HG03280 (cell line): ENCODE results near the gene CLCNKA.
"Not testable (repeated sequence)": the region's sequence is repeated elsewhere in the genome, so short reads cannot be mapped to it uniquely, and the experiment has no call there.

Experiments used
- ATAC-seq: cut with Tn5 transposase; IDR thresholded peaks from one replicate; pipeline ENCODE4 v1.9.1; 2021; ENCODE audit warnings: mild to moderate bottlenecking, moderate library complexity; ENCODE audit not compliant: unreplicated experiment

Gene CLCNKA

DNA sequence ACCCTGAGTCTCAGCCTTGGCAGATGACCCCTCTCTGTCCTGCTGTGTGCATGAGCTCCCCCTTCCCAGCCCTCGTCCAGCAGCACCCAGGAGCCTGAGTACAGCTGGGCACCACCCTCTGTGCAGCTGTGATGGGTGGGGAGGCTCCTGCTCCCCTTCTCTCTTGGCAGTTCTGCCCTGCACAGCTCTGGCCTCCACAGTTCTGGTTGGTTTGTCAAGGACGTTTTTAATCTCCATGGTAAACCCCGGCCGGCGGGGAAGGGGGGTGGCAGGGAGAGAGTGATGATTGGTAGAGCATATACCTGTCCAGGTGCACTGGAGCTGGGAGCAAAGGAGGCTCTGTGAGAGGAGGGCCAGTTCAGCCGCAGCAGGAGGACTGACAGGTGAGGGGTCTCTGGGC is at the start of gene CLCNKA:
Gene CLCNKA, plus strand, starts transcription at position 356 of the 400 bp plus-strand sequence. CDS start 584 bp downstream, outside the sequence.
- ATAC-seq: no peak

DNA sequence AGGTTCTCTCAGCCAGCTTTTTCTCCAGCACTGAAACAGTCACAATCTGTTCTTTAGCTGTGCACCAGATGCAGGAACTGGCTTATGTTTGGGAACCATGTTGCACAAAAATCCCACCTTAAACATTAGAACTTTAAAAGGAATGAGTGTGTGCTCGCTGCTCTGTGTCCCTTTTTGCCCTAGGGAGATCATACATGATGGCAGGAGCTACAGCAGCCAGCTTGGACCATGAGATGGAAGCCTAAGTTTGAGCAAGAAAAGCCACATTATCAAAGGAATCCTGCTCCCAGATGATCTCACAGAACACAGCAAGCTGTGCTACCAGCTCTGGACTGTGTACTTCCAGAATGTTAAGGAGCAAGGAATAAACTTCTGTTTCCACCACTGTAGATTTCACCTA is 49.4 kb upstream of the CLCNKA start:
- no peak for ATAC-seq

DNA sequence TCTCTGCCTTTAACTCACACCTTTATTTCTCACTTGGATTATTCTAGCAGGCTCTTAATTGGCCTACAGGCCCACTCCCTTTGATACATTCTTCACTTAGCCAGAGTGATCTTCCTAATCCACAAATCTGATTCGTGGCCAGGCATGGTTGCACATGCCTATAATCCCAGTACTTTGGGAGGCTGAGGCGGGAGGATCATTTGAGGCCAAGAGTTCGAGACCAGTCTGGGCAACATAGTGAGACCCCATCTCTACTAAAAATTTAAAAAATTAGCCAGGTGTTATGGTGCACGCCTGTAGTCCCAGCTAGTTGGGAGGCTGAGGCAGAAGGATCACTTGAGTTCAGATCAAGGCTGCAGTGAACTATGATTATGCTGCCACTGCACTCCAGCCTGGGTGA is 48.1 kb upstream of the CLCNKA start:
- ATAC-seq: no peak

DNA sequence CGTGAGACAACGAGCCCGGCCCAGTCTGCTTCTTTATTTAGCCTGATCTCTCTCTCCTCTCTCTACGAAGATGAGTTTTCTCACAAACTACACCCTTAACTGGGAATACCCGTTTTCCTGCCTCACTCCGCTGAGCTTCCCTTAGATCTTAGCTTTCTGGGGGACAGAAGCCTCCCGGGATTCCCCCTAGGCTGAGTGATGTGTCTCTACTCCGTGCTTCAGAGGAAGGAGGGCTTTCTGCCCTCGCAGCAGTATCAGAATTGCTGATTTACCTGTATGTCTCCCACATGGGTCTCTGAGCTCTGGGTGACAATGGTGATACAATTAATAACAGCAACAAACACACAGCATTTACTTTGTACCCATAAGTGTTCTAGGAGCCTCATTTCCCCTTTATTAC is 47.0 kb upstream of the CLCNKA start:
- ATAC-seq: peak; percentile 33

DNA sequence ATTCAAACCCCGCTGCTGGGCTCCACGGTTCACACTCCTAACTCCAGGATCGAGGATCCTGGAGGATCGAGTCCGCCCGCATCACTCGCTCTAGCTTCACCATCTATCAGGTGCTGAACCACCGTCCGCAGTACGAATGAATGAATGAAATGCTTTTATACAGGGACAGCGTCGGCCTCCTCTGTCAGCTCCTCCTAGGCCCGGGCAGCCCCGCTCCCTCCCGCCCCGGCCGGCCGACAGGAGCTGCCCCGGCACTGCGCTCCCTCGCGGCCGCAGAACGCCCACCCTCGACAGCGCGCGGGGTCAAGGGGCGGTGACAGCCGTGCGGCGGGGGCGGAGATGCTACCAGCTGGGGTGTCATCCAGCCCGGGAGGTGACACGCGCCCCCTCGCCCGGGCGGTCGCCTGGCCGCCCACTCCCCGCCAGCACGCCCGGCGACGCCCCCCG is 46.5 kb upstream of the CLCNKA start:
- peak; percentile 54 for ATAC-seq

DNA sequence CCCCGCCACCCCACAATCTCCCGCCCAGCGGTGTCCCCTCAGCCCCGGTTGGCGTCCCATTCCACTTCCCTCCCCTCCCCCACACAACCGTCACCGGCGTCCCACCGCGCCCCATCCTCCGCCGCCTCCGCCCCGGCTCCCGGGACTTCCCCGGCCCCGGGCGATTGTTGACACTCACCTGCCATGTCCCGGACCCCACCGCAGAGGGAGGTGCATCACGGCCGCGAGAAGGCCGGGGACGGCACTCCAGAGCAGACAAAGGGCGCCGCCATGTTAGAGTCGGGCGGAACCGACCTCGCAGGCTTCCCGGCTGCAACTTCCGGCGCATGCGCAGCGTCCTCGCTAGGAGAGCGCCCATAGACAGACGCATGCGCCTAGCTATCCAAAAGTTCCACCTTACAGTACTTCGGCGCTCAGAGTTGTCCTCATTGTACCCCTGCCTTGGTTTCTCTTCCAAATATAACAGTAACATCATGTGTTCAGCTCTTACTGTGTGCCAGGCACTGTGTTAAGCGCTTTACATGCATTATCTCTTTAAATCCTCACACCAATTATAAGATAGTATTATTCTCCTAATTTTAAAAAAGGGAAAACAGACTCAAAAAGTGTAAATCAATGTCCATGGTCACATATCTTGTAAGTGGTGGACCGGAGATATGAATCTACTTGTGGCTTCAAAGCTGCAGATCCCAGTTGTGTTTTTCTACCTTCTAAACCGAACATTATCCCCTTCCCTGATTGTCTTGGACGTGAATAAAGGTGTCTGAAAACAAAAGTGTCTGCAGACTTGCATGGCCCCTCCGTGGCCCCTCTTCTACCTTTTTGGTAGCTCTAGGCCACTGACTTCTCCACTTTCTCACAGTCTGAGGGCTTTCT is 45.8 kb upstream of the CLCNKA start, which contains the start of gene ZBTB17:
Gene ZBTB17, minus strand, starts transcription at position 297 of the 876 bp plus-strand sequence. CDS start 27,606 bp downstream, outside the sequence.
- ATAC-seq: peak; percentile 71

DNA sequence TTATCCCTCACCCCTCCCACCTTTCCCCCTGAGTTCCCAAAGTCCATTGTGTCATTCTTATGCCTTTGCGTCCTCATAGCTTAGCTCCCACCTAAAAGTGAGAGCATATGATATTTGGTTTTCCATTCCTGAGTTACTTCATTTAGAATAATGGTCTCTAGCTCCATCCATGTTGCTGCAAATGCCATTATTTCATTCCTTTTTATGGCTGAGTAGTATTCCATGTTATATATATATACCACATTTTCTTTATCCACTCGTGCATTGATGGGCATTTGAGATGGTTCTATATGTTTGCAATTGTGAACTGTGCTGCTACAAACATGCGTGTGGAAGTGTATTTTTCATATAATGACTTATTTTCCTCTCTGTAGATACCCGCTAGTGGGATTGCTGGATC is 43.9 kb upstream of the CLCNKA start:
- not testable (repeated sequence) for ATAC-seq

DNA sequence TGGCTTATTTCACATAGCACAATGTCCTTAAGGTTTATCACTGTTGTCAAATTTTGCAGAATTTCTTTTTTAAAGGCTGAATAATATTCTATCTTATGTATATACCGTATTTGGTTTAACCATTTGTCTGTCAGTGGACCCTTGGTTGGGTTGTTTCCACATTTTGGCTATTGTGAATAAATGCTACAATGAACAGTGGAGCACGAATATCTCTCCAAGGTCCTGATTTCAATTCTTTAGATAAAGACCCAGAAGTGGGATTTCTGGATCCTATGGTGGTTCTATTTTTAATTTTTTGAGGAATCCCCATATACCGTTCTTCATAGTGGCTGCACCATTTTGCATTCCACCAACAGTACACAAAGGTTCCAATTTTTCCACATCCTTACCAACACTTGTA is 40.2 kb upstream of the CLCNKA start:
- ATAC-seq: no peak

DNA sequence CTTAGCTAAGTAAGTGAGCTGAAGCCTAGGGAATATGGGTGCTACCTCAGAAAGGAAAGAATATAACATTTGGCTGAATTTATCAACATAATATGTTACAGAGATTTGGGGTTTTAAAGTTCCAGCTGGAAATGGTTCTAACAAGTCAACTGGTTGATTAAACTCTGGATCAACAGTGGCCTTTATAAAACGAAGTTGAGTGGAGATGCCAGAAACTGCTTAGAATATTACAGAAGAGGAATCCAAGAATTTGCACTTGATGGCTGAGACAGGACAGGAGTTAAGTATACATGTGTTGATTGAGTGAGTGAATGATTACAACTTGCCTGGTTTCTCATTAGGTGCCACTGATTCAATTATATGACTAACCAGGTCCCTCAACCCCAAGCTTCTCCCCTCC is 38.6 kb upstream of the CLCNKA start:
- ATAC-seq: no peak

DNA sequence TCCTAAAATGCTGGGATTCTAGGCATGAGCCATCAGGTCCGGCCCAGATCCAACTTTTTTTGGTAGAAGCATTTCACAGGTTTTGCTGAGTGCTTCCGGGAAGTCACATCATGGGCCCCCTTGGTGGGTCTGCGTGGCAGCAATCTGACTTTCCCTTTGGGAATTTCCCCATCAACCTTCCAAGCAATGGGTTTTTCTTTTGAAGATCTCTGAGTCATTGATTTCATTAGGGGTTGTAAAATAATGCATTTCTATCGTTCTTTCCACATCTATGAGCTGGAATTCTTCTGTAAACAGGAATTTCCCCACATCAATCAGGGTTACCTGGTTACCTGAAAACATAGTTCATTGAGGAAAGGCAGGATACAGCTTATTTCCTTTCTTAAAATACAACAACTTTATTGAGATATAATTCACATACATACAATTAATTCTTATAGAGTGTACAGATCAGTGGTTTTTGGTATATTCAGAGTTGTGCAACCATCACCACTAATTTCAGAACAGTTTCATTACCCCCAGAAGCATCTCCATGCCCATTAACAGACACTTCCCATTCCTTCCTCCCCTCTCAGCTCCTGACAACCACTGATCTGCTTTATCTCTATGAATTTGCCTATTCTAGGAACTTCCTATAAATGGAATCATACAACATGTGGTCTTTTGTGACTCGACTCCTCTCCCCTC is 36.1 kb upstream of the CLCNKA start:
- ATAC-seq: no peak

DNA sequence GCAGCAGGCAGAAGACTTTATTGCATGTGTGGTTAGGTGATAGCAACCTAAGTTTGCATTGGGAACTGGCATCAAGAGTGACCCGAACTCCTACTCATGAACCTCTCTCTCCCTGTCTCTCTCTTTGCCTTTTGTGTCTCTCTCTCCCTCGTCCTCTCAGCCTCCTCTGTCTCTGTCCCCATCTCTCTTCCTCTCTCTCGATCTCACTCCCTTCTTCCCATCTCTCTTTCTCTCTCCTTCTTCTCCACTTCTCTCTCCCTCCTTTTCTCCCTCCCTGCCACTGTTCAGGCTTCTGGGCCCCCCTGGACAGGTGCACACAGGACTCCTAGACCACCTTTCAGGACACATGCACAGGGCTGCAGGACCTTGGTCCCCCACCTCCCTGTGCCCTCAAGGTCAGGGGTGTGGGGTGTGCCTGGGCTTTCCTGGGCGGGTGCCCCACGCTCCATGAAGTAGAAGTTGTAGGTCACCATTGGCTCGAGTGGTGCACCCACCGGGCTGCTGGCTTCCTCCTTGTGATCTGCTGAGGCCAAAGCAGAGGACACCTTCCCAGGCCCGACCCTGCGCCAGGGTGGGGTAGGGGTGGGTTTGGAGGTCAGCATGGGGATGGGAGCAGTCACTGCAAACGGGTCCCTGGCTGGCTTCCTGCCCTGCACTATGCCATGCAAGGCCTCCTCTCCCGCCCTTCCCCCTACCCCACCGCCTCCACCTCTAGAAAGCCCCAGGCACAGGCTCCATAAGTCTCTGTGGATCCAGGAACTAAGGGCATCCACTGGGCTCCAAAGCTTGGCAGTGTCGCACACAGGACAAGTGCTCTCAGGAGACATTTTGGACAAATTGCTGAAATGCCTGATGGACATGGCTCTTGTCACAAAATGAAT is 32.7 kb upstream of the CLCNKA start:
- no peak for ATAC-seq

DNA sequence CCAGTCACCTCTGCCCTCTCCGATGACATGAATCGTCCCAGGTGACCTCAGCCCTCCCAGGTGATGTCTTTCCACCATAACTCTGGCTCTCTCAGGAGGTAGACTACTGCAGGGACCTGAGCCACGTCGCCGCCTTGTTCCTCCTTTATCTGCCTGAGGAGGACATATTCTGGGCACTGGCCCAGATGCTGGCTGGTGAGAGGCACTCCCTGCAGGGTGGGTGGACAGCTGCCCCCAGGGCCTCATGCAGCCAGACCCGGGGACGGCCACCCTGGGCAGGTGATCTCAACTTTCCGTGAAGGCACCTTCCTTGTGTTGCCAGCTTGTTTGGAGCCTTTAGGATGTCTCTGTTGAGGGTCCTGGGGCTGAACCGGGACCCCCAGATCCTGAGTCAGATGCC is 32.1 kb upstream of the CLCNKA start:
- no peak for ATAC-seq

DNA sequence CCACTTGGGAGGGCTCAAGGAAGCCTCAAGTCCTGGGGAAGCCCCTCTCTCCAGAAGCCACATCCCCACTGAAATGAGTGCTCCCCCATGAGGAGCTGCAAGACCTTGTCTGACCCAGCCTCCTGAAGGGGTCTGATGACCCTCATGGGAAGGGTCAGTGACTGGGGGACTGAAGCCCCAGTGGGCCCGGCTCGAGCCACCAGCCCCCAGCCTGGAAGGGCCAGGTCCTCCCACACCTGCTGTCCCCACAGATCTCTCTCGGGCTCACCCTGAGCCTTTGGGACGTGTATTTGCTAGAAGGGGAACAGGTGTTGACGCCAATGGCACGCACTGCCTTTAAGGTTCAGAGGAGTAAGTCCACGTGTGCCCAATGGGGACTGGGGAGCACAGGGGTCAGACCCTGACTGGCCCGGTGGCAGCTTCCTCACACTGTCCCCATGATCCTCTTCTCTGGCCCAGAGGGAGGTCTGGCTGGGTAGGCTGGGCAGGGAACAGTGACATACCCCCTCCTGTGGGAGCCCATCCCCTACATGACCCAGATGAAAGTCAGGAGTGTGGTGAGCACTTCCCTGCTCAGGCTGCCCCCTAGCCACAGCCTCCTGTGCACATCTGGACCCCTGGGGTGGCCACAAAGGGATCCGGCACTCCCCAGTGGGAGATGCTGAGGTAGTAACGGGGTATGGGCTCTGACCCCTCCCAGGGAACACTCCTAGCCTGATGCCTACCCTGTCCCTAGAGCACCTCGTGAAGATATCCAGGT is 30.2 kb upstream of the CLCNKA start:
- ATAC-seq: no peak

DNA sequence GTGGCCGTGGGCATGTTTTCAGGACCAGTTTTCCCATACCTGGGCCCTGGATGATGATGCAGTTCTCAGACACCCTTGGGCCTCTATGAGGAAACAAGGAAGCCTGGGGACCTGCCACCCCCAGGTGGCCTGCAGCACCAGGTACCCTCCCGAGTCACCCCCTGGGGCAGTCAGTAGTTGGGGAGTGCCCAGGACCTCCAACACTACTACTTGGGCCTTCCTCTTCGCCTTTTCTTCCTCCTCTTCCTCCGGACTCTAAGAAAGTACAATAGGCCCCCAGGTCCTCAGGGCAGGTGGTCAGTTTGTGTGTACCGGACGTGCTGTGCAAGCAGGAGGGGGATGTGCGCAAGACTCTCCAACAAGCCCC is 29.7 kb upstream of the CLCNKA start:
- ATAC-seq: no peak

DNA sequence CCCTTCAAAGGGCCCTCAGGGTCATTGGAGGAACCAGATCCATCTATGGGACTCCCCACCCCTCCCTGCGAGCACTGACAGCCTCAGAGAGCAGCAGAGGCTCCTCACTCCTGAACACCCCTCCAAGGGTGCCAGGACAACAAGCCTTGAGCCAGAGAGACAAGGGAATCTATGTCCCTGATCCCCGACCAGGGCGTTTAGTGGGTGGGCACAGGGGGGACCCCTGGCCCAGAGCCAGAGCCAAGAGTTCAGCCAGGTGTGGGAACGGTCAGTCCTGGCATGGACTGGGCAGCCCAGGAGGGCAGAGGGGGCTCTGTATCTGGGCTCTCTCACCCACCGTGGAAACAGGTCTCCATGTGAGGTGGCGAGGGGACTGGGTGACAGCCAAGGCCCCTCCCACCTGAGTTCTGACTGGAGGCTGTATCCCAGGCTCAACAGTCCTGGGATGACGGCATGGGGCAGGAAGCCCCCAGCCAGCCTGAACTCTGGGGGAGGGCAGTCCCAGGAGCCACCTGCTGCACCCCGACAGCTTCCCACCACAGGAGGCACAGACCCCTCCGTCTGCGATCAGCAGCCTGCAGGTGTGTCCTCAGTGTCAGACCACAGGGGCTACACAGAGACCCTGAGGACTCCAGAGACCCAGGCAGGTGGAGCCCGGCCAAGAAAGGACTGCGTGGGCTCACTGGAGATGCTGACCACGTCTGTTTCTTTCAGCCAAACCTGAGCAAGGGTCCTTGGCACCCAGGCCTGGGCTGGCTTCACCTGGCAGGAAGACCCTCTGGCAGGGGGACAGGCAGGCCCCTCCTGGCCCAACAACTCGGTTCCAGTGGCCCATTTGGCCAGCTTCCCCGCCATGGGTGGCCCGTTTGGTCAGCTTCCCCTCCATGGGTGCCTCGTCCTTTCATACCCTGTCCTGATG is 29.0 kb upstream of the CLCNKA start:
- no peak for ATAC-seq

DNA sequence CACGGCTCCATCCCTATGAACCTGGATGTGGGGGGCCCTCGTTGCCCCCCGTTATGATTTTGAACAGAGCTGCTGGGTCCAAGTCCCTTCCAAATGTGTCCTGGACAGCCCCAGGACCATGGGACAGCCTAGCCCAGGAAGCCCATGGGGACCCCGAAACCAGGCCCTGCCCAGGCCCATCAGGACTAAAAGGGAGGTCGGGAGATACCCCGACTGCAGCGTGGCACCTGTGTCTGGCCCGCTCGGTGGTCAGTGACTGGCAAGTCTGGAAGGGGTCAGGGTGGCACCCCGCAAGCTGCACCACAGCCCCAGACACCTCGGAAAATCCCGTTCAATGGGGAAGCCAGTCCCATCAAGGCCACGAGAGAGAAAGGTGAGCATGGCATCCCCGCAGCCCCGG is 28.2 kb upstream of the CLCNKA start:
- ATAC-seq: no peak

DNA sequence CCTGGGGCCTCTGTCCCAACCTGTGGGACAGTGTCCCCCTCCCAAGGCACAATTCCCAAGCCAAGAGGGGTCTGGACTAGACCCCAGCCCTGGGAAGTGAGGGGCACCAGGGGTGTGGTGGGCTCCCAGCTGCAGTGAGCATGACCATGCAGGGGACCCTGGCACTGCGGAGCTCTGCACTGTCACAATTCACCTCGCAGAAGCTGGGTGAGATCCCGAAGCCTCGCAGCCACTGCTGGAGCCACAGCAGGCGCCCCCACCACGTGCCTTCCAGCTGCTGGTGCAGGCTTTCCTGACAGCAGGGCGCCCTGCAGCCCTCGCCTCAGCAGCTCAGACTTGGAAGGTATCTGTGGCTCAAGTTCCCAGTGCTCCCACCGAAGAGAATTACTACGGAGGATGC is 27.8 kb upstream of the CLCNKA start:
- no peak for ATAC-seq

DNA sequence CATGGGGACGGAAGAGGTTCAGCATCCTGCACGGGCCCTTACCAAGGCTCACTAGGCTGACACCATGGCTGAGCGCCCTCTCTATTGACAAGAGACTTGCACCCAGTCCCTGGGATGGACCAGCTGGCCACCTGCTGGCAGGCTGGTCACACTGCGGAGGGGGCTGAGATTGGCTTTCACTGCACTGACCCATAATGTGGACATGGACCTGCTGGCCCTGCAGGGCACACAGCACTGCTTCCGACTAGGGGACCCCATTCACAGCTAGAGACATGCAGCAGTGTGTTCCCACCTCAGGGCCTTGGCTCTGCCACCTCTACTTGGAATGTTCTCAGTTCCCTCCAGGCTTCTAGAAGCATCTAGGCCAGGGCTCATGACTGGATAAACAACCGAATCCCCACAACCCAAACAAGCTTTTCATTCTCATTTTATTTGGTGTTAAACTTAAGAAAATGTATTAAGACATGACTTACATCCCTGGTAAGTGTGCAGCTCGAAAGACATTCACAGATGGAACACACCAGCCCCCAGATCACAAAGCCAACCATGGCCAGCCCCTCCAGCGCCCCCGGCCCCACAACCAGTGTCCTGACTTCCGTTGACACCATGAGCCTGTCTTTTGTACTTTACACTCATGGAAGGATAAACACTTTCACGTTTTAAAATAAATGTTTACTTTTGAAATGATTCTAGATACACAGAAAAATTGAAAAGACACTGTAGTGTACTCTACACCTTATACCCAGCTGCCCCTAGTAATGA is 27.1 kb upstream of the CLCNKA start:
- ATAC-seq: no peak
